ENCODE measurements around the gene NPFFR1.

Gene NPFFR1

DNA sequence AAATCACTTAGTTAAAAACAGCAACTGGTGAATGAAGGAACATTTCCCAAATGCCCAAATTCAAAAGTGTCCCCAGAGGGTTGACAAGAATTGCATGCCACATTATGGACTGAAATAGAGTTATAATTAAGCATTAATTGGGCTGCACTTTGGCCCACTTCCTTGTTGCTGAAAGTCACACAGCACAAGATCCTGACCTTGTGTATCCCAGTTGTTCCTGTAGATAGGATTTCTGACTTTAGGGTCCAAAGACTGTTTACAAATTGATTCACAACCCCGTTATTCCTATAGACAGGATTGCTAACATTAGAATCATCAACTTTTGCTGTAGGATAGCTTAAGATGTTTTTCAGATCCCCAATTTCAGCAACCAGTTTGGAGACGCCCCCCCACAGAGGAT is 31.5 kb upstream of the NPFFR1 start:
- DNase-seq = no peak

DNA sequence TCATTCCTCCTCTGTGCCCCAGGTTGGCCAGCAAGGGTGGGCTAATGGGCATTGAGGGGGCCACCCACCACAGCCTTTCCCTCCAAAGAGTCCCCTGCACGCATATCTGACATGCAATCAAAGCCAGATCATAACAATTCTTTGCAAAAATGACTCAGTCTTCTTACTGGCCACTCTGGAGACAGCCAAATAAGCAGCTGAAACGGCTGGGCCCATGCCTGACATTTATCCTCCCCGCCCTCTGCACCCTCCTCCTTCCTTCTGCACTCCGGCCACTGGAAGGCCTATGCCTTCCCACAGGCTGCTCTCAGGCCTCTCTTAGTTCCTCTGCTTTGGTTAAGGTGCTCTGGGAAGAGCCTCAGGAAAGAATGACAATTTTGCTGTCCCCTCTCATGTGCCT is 29.2 kb upstream of the NPFFR1 start:
- no peak for DNase-seq

- DNase-seq = no peak
Observed at GRCh38 chr10:70312249-70312648, 28.4 kb upstream of the NPFFR1 start.

DNA sequence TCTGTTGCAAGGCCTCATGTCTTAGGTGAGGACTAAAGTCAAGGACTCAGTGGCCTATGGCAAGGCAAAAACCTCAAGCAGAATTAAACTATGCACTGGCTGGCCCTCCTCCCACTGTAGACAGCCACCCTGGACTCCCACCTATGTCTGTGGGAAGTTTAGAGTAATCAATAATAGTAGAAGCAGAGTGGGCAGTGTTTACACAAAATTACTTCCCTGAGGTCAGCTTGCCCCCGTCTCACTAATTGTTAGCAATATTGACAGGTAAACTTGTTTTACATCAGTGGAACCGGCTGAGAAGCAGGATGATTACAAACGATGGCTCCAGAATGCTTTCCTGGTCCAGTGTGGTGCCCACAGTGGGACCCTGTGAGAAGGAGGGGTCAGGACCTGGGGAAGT is 27.9 kb upstream of the NPFFR1 start:
- DNase-seq = no peak

DNA sequence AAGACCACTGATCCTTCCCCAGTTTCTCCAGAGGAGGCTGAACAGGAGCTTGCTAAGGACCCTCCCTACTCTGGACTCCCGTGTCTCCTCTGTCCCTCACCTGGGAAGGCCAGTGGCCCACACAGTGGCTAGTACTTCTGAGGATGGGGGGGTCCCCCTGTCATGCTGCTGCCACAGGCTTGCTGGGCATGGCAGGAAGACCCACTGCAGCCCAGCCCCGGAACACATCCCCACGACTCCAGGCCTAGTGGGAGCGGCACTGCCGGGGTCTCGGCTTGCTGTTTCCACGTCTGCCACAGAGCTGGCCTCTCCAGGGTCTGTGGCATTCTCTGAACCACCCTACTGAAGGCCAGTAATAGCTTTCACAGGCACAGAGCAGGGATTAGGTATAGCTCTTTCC is 25.9 kb upstream of the NPFFR1 start:
- DNase-seq = no peak

- DNase-seq = no peak
Observed at GRCh38 chr10:70308121-70309060, 24.6 kb upstream of the NPFFR1 start.

DNA sequence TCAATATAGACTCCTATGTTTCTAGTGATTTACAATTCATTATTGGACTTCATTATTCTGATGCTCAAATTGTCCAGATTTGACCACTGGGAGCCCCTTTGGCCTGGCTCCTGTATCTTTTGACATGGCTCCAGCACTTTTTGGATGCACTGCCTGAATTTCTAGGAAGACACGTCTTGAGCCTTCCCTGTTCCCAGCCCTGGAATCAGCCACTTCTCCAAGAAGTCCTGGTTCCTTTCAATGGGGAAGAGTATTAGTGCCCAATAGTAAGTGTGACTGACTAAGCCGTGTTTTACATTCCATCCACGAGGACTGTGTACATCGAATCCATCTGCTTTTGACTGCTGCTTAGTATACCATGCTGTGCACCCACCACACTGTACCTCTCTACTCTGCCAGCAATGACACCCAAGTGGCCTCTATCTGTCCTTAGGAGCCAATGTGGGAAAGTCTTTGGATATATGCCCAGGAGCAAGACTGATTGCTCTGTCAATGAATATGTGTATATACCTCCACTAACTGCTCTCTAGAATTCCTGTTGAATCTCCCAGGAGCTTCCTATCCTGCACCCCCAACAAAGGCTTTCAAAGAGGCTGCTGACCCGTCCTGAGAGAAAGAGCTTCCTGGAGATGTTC is 23.2 kb upstream of the NPFFR1 start:
- no peak for DNase-seq

GRCh38 chr10:70306181-70306705 is 22.4 kb upstream of the NPFFR1 start:
- DNase-seq = no peak

DNA sequence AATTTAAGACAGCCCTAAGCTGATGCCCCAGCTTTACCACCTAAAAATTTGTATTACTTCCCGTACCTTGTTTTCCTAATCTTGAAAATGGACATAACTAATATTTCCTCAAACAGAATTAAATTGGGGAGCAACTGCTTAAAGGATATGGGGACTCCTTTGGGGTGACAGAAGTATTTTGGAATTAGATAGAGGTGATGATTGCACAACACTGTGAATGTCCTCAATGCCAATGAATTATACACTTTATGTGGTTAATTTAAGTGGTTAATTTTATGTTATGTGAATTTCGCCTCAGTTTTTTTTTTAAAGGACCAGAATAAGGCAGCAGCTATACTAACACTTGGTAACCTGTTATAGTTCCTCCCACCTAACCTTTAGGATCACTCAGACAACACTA is 19.9 kb upstream of the NPFFR1 start:
- DNase-seq = no peak

GRCh38 chr10:70302292-70302691 is 18.5 kb upstream of the NPFFR1 start:
- peak; percentile 10 for DNase-seq

GRCh38 chr10:70300908-70301597 is 17.2 kb upstream of the NPFFR1 start:
- DNase-seq = no peak

GRCh38 chr10:70300461-70300860 is 16.7 kb upstream of the NPFFR1 start:
- DNase-seq = no peak

GRCh38 chr10:70299876-70300275 is 16.1 kb upstream of the NPFFR1 start:
- no peak for DNase-seq

DNA sequence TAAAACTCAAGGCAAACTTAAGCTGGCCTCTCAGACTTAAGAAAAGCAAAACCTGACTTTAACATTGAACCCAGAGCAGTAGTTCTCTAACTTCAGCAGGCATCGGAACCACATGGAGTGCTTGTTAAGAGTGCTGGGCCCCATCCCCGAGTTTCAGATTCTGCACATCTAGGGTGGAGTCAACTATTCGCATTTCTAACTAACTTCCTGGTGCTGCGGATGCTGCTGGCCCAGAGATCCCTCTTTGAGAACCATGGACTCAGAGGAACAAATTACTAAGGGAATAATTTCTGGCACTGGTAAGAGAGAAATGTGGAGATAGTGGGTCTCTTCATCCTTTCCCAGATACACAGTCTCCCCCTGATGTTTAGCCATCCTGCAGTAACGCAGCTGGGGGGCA is 14.6 kb upstream of the NPFFR1 start:
- DNase-seq = no peak

GRCh38 chr10:70297224-70297623 is 13.4 kb upstream of the NPFFR1 start:
- DNase-seq = no peak

- DNase-seq = no peak
Observed at GRCh38 chr10:70296406-70296899, 12.6 kb upstream of the NPFFR1 start.

- no peak for DNase-seq
Observed at GRCh38 chr10:70295926-70296325, 12.1 kb upstream of the NPFFR1 start.

DNA sequence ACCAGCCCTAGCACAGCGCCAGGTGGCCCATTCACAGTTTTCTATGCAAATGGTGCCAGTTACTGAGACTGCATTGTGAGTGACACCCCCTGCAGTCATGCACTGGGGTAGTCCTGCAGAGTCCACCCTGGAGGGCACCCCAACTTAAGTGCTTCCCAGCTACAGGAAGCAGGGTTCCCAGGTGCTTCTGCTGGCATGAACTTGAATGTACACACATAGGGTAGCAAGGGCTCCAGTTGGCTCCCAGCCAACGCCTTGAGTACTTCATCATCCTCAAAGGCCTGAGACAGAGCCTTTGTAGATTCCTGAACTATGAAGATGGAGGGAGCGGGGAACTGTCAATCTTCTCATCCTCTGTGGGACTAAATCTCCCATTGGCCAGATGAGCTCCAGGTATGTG is 11.5 kb upstream of the NPFFR1 start:
- DNase-seq = no peak

- no peak for DNase-seq
Observed at GRCh38 chr10:70293169-70293843, 9.5 kb upstream of the NPFFR1 start.

GRCh38 chr10:70292004-70292403 is 8.2 kb upstream of the NPFFR1 start:
- no peak for DNase-seq

DNA sequence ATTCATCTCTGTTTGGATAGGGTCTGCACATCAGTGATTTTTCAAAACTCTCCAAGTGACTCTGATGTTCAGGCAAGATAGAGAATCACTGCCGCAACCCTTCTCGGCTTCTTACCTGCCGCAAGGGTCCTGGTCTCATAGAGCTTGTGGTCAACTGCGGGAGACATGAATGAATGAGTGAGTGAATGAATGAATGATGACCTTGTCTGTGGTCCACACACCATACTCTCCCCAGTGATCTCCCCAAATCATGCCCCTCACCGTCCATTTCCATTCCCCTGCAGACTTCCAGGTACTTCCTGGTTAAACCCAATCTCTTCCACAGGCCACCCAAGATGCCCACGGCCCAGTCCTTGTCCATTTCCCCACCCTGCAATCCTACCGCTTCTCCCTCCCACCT is 5.9 kb upstream of the NPFFR1 start:
- DNase-seq = no peak

DNA sequence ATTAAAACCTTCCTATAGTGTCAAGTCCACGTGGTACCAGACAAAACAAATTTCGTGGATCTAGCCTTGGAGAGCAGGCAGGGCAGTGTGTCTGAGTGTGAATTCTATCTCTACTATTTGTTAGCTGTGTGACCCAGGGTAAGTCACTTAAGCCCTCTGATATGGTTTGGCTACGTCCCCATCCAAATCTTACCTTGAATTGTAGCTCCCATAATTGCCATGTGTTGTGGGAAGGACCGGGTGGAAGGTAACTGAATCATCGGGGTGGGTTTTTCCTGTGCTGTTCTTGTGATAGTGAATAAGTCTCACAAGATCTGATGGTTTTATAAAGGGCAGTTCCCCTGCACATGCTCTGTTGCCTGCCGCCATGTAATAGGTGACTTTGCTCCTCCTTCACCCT is 2.8 kb upstream of the NPFFR1 start:
- DNase-seq = no peak

DNA sequence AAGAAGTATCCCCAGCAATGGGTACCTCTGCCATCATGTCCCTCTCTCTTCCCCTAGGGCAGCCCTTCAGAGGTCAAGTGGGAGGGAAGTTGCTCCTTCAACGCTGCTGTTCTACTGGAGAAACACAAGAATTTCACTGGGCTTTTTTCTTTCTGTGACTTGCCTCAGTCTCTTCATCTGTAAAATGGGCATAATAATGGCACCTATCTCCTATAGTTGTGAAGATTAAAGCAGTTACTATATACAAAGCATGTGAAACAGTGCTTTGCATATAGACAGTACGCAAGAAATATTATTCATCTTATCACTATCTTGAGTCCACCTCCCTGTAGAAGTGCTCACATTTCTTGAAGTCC is 1.6 kb upstream of the NPFFR1 start:
- DNase-seq = no peak
